ENCODE measurements around the gene ACE. TPM values are rescaled to one million over a fixed set of nuclear protein-coding genes. Genes with fewer than 3 reads are reported as not detected.

The ACE gene
- total RNA-seq, 1 experiment from 2014 or later = 7.8 TPM

GRCh38 chr17:63498626-63499195, 21.9 kb downstream of the ACE start (continued):
- TF ChIP-seq E2F4 (CRISPR knock-in tag; IDR thresholded peaks at IDR 0.05; ENCODE audit: borderline replicate concordance, low read depth) (no peak), ZNF532 (CRISPR knock-in tag; IDR thresholded peaks at IDR 0.05; ENCODE audit: borderline replicate concordance) (no peak), ZNF219 (CRISPR knock-in tag; IDR thresholded peaks at IDR 0.05; ENCODE audit: borderline replicate concordance) (no peak), ESRRA (CRISPR knock-in tag; IDR thresholded peaks at IDR 0.05; ENCODE audit: borderline replicate concordance) (no peak)

GRCh38 chr17:63500543-63501390, 23.9 kb downstream of the ACE start:
- Mint-ChIP-seq H3K4me3 (no peak overlapping the region), H3K27ac (no peak overlapping the region), H3K4me1 (peaks cover 8% of the 10 kb centered on the region), H3K27me3 (ENCODE audit: low read depth) (peaks cover 7% of the 10 kb centered on the region), H3K36me3 (no peaks in the 10 kb centered on the region; the same call in 1 of the 2 replicates), H3K9me3 (peaks cover 10% of the 10 kb centered on the region)
- ChIA-PET POLR2A (no interaction called here), CTCF (interaction anchor here (0.7 to 1.2 kb wide), 2 partner anchors 71 to 75 kb away, joined by 3 to 9 read pairs; no protein-coding TSS in a partner anchor)
- DNase-seq (ENCODE audit: low spot score) (no peak), ATAC-seq (no peak)
- TF ChIP-seq GABPB1 (CRISPR knock-in tag; IDR thresholded peaks at IDR 0.05) (no peak), FOXP4 (CRISPR knock-in tag; IDR thresholded peaks at IDR 0.05) (no peak), TCF7 (CRISPR knock-in tag; IDR thresholded peaks at IDR 0.05; ENCODE audit: low read depth) (no peak), MAX (CRISPR knock-in tag; IDR thresholded peaks at IDR 0.05) (no peak), FOXK1 (CRISPR knock-in tag; IDR thresholded peaks at IDR 0.05) (no peak), ZNF416 (CRISPR knock-in tag; IDR thresholded peaks at IDR 0.05) (no peak), AFF4 (CRISPR knock-in tag; IDR thresholded peaks at IDR 0.05; ENCODE audit: borderline replicate concordance) (no peak), ZNF138 (CRISPR knock-in tag; conservative IDR thresholded peaks at IDR 0.05) (no peak), GRHL2 (CRISPR knock-in tag; IDR thresholded peaks at IDR 0.05; ENCODE audit: insufficient replicate concordance, severe bottlenecking) (no peak)
